GM23338 (cell line): ENCODE data around the gene PTPRN2. TPM values are rescaled to one million over a fixed set of nuclear protein-coding genes. Genes with fewer than 3 reads are reported as not detected.

ENCODE experiments used
- ATAC-seq: fragments of 200-7000 bp; cut with Tn5 transposase; 3 replicates; pipeline ENCODE4 v1.9.1; 2020
- DNase-seq: peaks from one replicate; pipeline ENCODE4 v3.0.0-alpha.2; 2015; ENCODE audit warnings: low spot score
- H2AFZ ChIP-seq: fragments of 200-600 bp; sonication (generic); 2 replicates; pipeline ENCODE4 v1.8.0; 2016; ENCODE audit warnings: antibody characterized with exemption, mild to moderate bottlenecking, moderate library complexity
- H3F3A ChIP-seq: fragments of 200-600 bp; sonication (generic); replicated peaks from 2 replicates; pipeline ENCODE4 v1.8.0; 2017; ENCODE audit warnings: antibody characterized with exemption, mixed run types, low read depth
- H3K27ac ChIP-seq: fragments of 200-600 bp; sonication (generic); 2 replicates; pipeline ENCODE4 v1.6.1; 2016; ENCODE audit warnings: low read depth
- H3K27me3 ChIP-seq: fragments of 200-600 bp; sonication (generic); 2 replicates; pipeline ENCODE4 v1.8.0; 2016; ENCODE audit warnings: mild to moderate bottlenecking, mixed run types, moderate library complexity; ENCODE audit not compliant: insufficient read depth
- H3K36me3 ChIP-seq: fragments of 200-600 bp; sonication (generic); 2 replicates; pipeline ENCODE4 v1.8.0; 2016; ENCODE audit warnings: mild to moderate bottlenecking; ENCODE audit not compliant: insufficient read depth
- H3K4me1 ChIP-seq: fragments of 200-600 bp; sonication (generic); 2 replicates; pipeline ENCODE4 v1.8.0; 2016; ENCODE audit warnings: mild to moderate bottlenecking, moderate library complexity; ENCODE audit not compliant: insufficient read depth
- H3K4me2 ChIP-seq: fragments of 200-600 bp; sonication (generic); 2 replicates; pipeline ENCODE4 v1.7.1; 2017; ENCODE audit warnings: mixed run types
- H3K4me3 ChIP-seq: fragments of 200-600 bp; sonication (generic); 2 replicates; pipeline ENCODE4 v1.6.1; 2016; ENCODE audit warnings: mixed run types
- H3K79me2 ChIP-seq: fragments of 200-600 bp; sonication (generic); replicated peaks from 2 replicates; pipeline ENCODE4 v1.8.0; 2017; ENCODE audit warnings: mild to moderate bottlenecking; ENCODE audit not compliant: insufficient read depth
- H3K9me2 ChIP-seq: fragments of 200-600 bp; sonication (generic); 2 replicates; pipeline ENCODE4 v1.8.0; 2017; ENCODE audit not compliant: insufficient read depth
- H4K20me1 ChIP-seq: fragments of 200-600 bp; sonication (generic); replicated peaks from 2 replicates; pipeline ENCODE4 v1.8.0; 2017; ENCODE audit warnings: mild to moderate bottlenecking; ENCODE audit not compliant: insufficient read depth
- H3K27ac Mint-ChIP-seq: 2 replicates; pipeline ENCODE4 v1.8.0; 2020; ENCODE audit warnings: inconsistent platforms, mild to moderate bottlenecking, moderate library complexity, mixed read lengths
- H3K27me3 Mint-ChIP-seq: 3 replicates; pipeline ENCODE4 v1.8.0; 2022; ENCODE audit warnings: low read depth, mild to moderate bottlenecking, moderate library complexity, mixed read lengths, inconsistent platforms; ENCODE audit not compliant: insufficient read depth, poor library complexity
- H3K36me3 Mint-ChIP-seq: 3 replicates; pipeline ENCODE4 v1.8.0; 2021; ENCODE audit warnings: low read depth, mild to moderate bottlenecking, inconsistent platforms, moderate library complexity, mixed read lengths
- H3K4me1 Mint-ChIP-seq: 3 replicates; pipeline ENCODE4 v1.8.0; 2020; ENCODE audit warnings: mild to moderate bottlenecking, inconsistent platforms, mixed read lengths
- H3K4me3 Mint-ChIP-seq: 3 replicates; pipeline ENCODE4 v1.8.0; 2021; ENCODE audit warnings: moderate library complexity, mild to moderate bottlenecking, inconsistent platforms, mixed read lengths
- H3K9me3 Mint-ChIP-seq: 3 replicates; pipeline ENCODE4 v1.8.0; 2020; ENCODE audit warnings: moderate library complexity, mild to moderate bottlenecking, inconsistent platforms, mixed read lengths
- EZH2 ChIP-seq: fragments of 200-600 bp; sonication (generic); IDR thresholded peaks from one replicate; pipeline ENCODE4 v1.8.0; 2017; ENCODE audit warnings: antibody characterized with exemption, mild to moderate bottlenecking, low read depth; ENCODE audit not compliant: unreplicated experiment
- JUNB ChIP-seq: IDR thresholded peaks from one replicate; pipeline ENCODE4 v1.6.1; 2016; ENCODE audit warnings: antibody characterized with exemption; ENCODE audit not compliant: unreplicated experiment
- NANOG ChIP-seq: IDR thresholded peaks from 2 replicates; pipeline ENCODE4 v1.6.1; 2016; ENCODE audit warnings: antibody characterized with exemption, borderline replicate concordance
- POLR2AphosphoS5 ChIP-seq: IDR thresholded peaks from 2 replicates; pipeline ENCODE4 v1.6.1; 2016; ENCODE audit warnings: antibody characterized with exemption, low read depth
- STAT1 ChIP-seq: IDR thresholded peaks from one replicate; pipeline ENCODE4 v1.6.1; 2016; ENCODE audit warnings: antibody characterized with exemption; ENCODE audit not compliant: unreplicated experiment
- ZNF114 ChIP-seq: fragments of 250-450 bp; sonication (Bioruptor Pico); IDR thresholded peaks from 2 replicates; pipeline ENCODE4 v1.5.0; 2020; ENCODE audit warnings: mild to moderate bottlenecking, moderate library complexity
- ZNF331 ChIP-seq: fragments of 250-450 bp; sonication (Bioruptor Pico); IDR thresholded peaks from 2 replicates; pipeline ENCODE4 v1.5.0; 2020; ENCODE audit warnings: low read depth, mild to moderate bottlenecking, moderate library complexity
- polyA plus RNA-seq: library from polyadenylated mRNA; unstranded; fragments of >200 nt; fragmentation: Nextera tagmentation; extraction: Ambion mirVana; gene quantifications from 2 replicates; pipeline ENCODE4 v1.2.1, GENCODE V29; 2016
- total RNA-seq: library from RNA; depleted of rRNA; stranded (reverse); fragments of >200 nt; shearing (Covaris generic); gene quantifications from 2 replicates; pipeline ENCODE4 v1.2.3, GENCODE V29; 2014
- TF ChIP-seq, protein P1 (sequence below), 2 experiments: fragments of 200-600 bp in 1 of 2; sonication (generic) in 1 of 2; conservative IDR thresholded peaks; 2 replicates each; pipeline versions ENCODE4 v1.5.1 to v1.6.1; 2016 to 2017; ENCODE audit warnings: antibody characterized with exemption in 2 of 2, low read depth in 2 of 2, mild to moderate bottlenecking in 2 of 2, moderate library complexity in 1 of 2
- TF ChIP-seq, protein P2 (sequence below): IDR thresholded peaks from 2 replicates; pipeline ENCODE4 v1.6.1; 2016; ENCODE audit warnings: antibody characterized with exemption
- TF ChIP-seq, protein P3 (sequence below): fragments of 250-450 bp; sonication (Bioruptor Pico); IDR thresholded peaks from 2 replicates; pipeline ENCODE4 v1.5.0; 2020; ENCODE audit warnings: mild to moderate bottlenecking, moderate library complexity
- TF ChIP-seq, protein P4 (sequence below): IDR thresholded peaks from one replicate; pipeline ENCODE4 v1.6.1; 2018; ENCODE audit warnings: antibody characterized with exemption; ENCODE audit not compliant: unreplicated experiment

The PTPRN2 gene
- total and polyA plus RNA-seq, 2 experiments from 2014 or later, result 0.87 to 4.0 TPM

GRCh38 chr7:157817433-157817832, 770.2 kb downstream of the PTPRN2 start:
- Mint-ChIP-seq H3K9me3 (peaks cover 66% of the 10 kb centered on the region), H3K36me3 (peaks cover 19% of the 10 kb centered on the region), H3K4me1 (no peaks in the 10 kb centered on the region), H3K27ac (no peak overlapping the region), H3K4me3 (no peak overlapping the region), H3K27me3 (peaks cover 8% of the 10 kb centered on the region)
- Histone ChIP-seq H3F3A (no peaks in the 10 kb centered on the region), H4K20me1 (no peaks in the 10 kb centered on the region), H3K36me3 (no peaks in the 10 kb centered on the region), H3K4me2 (no peak overlapping the region), H3K4me3 (no peak overlapping the region), H2AFZ (no peak overlapping the region), H3K27me3 (no peaks in the 10 kb centered on the region), H3K9me2 (no peaks in the 10 kb centered on the region), H3K4me1 (no peaks in the 10 kb centered on the region), H3K79me2 (no peaks in the 10 kb centered on the region), H3K27ac (no peak overlapping the region)
- DNase-seq (no peak), ATAC-seq (no peak)
- TF ChIP-seq, protein P1, sequence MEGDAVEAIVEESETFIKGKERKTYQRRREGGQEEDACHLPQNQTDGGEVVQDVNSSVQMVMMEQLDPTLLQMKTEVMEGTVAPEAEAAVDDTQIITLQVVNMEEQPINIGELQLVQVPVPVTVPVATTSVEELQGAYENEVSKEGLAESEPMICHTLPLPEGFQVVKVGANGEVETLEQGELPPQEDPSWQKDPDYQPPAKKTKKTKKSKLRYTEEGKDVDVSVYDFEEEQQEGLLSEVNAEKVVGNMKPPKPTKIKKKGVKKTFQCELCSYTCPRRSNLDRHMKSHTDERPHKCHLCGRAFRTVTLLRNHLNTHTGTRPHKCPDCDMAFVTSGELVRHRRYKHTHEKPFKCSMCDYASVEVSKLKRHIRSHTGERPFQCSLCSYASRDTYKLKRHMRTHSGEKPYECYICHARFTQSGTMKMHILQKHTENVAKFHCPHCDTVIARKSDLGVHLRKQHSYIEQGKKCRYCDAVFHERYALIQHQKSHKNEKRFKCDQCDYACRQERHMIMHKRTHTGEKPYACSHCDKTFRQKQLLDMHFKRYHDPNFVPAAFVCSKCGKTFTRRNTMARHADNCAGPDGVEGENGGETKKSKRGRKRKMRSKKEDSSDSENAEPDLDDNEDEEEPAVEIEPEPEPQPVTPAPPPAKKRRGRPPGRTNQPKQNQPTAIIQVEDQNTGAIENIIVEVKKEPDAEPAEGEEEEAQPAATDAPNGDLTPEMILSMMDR (conservative IDR thresholded peaks at IDR 0.05; ENCODE audit: low read depth in 2 of 2), result no peak
- TF ChIP-seq POLR2AphosphoS5 (no peak), NANOG (no peak), ZNF331 (no peak), EZH2 (no peak), JUNB (no peak), ZNF114 (CRISPR knock-in tag) (no peak), STAT1 (no peak)
- TF ChIP-seq, protein P2, sequence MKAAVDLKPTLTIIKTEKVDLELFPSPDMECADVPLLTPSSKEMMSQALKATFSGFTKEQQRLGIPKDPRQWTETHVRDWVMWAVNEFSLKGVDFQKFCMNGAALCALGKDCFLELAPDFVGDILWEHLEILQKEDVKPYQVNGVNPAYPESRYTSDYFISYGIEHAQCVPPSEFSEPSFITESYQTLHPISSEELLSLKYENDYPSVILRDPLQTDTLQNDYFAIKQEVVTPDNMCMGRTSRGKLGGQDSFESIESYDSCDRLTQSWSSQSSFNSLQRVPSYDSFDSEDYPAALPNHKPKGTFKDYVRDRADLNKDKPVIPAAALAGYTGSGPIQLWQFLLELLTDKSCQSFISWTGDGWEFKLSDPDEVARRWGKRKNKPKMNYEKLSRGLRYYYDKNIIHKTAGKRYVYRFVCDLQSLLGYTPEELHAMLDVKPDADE, result no peak
- TF ChIP-seq, protein P3, sequence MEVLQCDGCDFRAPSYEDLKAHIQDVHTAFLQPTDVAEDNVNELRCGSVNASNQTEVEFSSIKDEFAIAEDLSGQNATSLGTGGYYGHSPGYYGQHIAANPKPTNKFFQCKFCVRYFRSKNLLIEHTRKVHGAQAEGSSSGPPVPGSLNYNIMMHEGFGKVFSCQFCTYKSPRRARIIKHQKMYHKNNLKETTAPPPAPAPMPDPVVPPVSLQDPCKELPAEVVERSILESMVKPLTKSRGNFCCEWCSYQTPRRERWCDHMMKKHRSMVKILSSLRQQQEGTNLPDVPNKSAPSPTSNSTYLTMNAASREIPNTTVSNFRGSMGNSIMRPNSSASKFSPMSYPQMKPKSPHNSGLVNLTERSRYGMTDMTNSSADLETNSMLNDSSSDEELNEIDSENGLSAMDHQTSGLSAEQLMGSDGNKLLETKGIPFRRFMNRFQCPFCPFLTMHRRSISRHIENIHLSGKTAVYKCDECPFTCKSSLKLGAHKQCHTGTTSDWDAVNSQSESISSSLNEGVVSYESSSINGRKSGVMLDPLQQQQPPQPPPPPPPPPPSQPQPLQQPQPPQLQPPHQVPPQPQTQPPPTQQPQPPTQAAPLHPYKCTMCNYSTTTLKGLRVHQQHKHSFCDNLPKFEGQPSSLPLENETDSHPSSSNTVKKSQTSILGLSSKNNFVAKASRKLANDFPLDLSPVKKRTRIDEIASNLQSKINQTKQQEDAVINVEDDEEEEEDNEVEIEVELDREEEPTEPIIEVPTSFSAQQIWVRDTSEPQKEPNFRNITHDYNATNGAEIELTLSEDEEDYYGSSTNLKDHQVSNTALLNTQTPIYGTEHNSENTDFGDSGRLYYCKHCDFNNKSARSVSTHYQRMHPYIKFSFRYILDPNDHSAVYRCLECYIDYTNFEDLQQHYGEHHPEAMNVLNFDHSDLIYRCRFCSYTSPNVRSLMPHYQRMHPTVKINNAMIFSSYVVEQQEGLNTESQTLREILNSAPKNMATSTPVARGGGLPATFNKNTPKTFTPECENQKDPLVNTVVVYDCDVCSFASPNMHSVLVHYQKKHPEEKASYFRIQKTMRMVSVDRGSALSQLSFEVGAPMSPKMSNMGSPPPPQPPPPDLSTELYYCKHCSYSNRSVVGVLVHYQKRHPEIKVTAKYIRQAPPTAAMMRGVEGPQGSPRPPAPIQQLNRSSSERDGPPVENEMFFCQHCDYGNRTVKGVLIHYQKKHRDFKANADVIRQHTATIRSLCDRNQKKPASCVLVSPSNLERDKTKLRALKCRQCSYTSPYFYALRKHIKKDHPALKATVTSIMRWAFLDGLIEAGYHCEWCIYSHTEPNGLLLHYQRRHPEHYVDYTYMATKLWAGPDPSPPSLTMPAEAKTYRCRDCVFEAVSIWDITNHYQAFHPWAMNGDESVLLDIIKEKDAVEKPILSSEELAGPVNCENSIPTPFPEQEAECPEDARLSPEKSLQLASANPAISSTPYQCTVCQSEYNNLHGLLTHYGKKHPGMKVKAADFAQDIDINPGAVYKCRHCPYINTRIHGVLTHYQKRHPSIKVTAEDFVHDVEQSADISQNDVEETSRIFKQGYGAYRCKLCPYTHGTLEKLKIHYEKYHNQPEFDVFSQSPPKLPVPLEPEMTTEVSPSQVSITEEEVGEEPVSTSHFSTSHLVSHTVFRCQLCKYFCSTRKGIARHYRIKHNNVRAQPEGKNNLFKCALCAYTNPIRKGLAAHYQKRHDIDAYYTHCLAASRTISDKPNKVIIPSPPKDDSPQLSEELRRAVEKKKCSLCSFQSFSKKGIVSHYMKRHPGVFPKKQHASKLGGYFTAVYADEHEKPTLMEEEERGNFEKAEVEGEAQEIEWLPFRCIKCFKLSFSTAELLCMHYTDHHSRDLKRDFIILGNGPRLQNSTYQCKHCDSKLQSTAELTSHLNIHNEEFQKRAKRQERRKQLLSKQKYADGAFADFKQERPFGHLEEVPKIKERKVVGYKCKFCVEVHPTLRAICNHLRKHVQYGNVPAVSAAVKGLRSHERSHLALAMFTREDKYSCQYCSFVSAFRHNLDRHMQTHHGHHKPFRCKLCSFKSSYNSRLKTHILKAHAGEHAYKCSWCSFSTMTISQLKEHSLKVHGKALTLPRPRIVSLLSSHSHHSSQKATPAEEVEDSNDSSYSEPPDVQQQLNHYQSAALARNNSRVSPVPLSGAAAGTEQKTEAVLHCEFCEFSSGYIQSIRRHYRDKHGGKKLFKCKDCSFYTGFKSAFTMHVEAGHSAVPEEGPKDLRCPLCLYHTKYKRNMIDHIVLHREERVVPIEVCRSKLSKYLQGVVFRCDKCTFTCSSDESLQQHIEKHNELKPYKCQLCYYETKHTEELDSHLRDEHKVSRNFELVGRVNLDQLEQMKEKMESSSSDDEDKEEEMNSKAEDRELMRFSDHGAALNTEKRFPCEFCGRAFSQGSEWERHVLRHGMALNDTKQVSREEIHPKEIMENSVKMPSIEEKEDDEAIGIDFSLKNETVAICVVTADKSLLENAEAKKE, result no peak
- TF ChIP-seq, protein P4, sequence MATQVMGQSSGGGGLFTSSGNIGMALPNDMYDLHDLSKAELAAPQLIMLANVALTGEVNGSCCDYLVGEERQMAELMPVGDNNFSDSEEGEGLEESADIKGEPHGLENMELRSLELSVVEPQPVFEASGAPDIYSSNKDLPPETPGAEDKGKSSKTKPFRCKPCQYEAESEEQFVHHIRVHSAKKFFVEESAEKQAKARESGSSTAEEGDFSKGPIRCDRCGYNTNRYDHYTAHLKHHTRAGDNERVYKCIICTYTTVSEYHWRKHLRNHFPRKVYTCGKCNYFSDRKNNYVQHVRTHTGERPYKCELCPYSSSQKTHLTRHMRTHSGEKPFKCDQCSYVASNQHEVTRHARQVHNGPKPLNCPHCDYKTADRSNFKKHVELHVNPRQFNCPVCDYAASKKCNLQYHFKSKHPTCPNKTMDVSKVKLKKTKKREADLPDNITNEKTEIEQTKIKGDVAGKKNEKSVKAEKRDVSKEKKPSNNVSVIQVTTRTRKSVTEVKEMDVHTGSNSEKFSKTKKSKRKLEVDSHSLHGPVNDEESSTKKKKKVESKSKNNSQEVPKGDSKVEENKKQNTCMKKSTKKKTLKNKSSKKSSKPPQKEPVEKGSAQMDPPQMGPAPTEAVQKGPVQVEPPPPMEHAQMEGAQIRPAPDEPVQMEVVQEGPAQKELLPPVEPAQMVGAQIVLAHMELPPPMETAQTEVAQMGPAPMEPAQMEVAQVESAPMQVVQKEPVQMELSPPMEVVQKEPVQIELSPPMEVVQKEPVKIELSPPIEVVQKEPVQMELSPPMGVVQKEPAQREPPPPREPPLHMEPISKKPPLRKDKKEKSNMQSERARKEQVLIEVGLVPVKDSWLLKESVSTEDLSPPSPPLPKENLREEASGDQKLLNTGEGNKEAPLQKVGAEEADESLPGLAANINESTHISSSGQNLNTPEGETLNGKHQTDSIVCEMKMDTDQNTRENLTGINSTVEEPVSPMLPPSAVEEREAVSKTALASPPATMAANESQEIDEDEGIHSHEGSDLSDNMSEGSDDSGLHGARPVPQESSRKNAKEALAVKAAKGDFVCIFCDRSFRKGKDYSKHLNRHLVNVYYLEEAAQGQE, result no peak
